Nephron progenitor cell (in vitro differentiated cells): ENCODE results near the gene KDM6B.

Experiments
- DNase-seq: peaks from one replicate; pipeline ENCODE4 v3.0.0; 2021
- H3K27ac Mint-ChIP-seq: 2 replicates; pipeline ENCODE4 v1.8.0; 2021; ENCODE audit warnings: mild to moderate bottlenecking, moderate library complexity, mixed read lengths
- H3K27me3 Mint-ChIP-seq: 2 replicates; pipeline ENCODE4 v1.8.0; 2021; ENCODE audit warnings: mild to moderate bottlenecking, low read depth, mixed read lengths; ENCODE audit not compliant: poor library complexity
- H3K36me3 Mint-ChIP-seq: 2 replicates; pipeline ENCODE4 v1.8.0; 2021; ENCODE audit warnings: low read depth, mixed read lengths
- H3K4me1 Mint-ChIP-seq: 2 replicates; pipeline ENCODE4 v1.8.0; 2021; ENCODE audit warnings: mixed read lengths
- H3K4me3 Mint-ChIP-seq: 2 replicates; pipeline ENCODE4 v1.8.0; 2021; ENCODE audit warnings: mild to moderate bottlenecking, moderate library complexity, mixed read lengths
- H3K9me3 Mint-ChIP-seq: 2 replicates; pipeline ENCODE4 v1.8.0; 2021; ENCODE audit warnings: mild to moderate bottlenecking, moderate library complexity, mixed read lengths
- TF ChIP-seq, protein P1 (sequence below): fragments of 200-600 bp; sonication (generic); IDR thresholded peaks from 2 replicates; pipeline ENCODE4 v1.5.0; 2021; ENCODE audit warnings: antibody characterized with exemption

KDM6B gene

GRCh38 chr17:7882068-7882467 is 48.1 kb downstream of the KDM6B start:
- Mint-ChIP-seq H3K27me3 (no peaks in the 10 kb centered on the region), H3K9me3 (no peaks in the 10 kb centered on the region), H3K36me3 (peaks cover 4% of the 10 kb centered on the region), H3K4me3 (no peak overlapping the region), H3K27ac (no peak overlapping the region), H3K4me1 (peaks cover 5% of the 10 kb centered on the region)
- DNase-seq: no peak
- TF ChIP-seq, protein P1, sequence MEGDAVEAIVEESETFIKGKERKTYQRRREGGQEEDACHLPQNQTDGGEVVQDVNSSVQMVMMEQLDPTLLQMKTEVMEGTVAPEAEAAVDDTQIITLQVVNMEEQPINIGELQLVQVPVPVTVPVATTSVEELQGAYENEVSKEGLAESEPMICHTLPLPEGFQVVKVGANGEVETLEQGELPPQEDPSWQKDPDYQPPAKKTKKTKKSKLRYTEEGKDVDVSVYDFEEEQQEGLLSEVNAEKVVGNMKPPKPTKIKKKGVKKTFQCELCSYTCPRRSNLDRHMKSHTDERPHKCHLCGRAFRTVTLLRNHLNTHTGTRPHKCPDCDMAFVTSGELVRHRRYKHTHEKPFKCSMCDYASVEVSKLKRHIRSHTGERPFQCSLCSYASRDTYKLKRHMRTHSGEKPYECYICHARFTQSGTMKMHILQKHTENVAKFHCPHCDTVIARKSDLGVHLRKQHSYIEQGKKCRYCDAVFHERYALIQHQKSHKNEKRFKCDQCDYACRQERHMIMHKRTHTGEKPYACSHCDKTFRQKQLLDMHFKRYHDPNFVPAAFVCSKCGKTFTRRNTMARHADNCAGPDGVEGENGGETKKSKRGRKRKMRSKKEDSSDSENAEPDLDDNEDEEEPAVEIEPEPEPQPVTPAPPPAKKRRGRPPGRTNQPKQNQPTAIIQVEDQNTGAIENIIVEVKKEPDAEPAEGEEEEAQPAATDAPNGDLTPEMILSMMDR: no peak

DNA sequence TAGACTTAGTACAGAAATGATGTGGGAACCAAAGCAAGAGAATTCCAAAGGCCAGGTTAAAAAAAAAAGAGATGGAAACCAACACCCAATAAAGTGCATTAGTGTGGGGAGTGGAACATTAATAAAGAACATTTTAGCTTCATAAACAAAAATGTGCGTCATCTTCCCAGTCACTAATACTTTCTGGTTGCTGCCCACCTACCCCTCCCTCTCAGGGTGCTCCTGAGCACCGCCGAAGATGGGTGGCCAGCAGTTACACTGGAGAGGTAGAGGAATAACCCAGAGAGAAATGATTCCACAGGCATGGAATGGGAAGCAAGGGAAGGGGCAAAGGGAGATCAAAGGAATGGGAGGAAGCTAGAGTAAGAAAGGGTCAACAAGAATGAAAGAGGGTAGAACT is 48.6 kb downstream of the KDM6B start:
- H3K4me1 Mint-ChIP-seq: peaks cover 5% of the 10 kb centered on the region
- no peak overlapping the region for H3K4me3 Mint-ChIP-seq
- no peak overlapping the region for H3K27ac Mint-ChIP-seq
- peaks cover under 1% of the 10 kb centered on the region for H3K36me3 Mint-ChIP-seq
- no peaks in the 10 kb centered on the region for H3K9me3 Mint-ChIP-seq
- no peak for DNase-seq
- no peaks in the 10 kb centered on the region for H3K27me3 Mint-ChIP-seq
- TF ChIP-seq, protein P1: no peak
